ENCODE data around the gene FSTL1. TPM values are rescaled to one million over a fixed set of nuclear protein-coding genes. Genes with fewer than 3 reads are reported as not detected.

FSTL1 gene
- total and polyA plus RNA-seq, 5 experiments from 2014 or later = 0.23 to 0.82 (median 0.51) TPM; not detected in 1

DNA sequence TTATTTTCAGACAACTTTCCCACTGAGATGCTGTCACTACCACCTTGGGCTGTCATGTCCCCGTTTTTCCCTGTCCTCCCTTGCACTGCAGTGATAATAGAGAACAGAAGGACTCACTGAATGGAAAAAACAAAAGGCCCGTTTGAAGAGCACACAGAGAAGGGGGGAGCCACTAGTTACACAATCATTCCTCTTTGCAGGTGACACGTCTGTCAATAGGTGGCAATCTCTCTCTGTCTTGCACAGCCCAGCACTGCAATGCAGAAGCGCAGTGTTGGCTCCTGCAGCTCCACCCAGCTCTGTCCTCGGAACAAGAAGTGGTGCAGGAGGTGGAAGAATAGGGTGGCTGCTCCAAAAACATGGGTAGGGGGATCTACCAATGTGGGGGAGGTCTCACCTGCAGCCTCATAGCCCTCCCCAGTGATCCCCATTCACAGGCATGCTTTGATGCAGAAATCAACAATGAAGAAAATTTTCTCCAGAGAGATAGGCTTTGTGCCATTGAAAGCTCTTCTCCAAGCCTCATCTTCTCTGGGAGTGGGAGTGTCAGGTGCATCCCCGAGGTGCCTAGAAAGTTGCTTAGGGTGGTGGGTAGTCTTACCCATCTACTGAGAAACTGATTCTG lies 31.8 kb downstream of the FSTL1 start:
- ATAC-seq = peak; percentile 52 to 58
- Mint-ChIP-seq H3K27ac (peak overlapping the region in 3 of 10 donors; percentile 0 to 36 (median 33)), H3K4me1 (peaks cover 9 to 18% (median 15%) of the 10 kb centered on the region in 4 donors), H3K27me3 (peaks cover 0 to 8% (median 3%) of the 10 kb centered on the region in 5 donors), H3K36me3 (no peaks in the 10 kb centered on the region), H3K4me3 (peak overlapping the region in 1 of 10 donors; percentile 10), H3K9me3 (no peaks in the 10 kb centered on the region)
- POLR2A ChIA-PET = no interaction called here
- peak in 5 of 10 donors; percentile 8 to 19 (median 12) for DNase-seq

- peaks cover 0 to 8% (median 3%) of the 10 kb centered on the region in 5 donors for H3K27me3 Mint-ChIP-seq
- POLR2A ChIA-PET = interaction anchor here (1.6 kb wide), 1 partner anchor 69 kb away, joined by 8 read pairs; the partner anchor contains the start of gene LRRC58
- H3K4me1 Mint-ChIP-seq = peaks cover 9 to 18% (median 15%) of the 10 kb centered on the region in 4 donors
- no peak overlapping the region for H3K4me3 Mint-ChIP-seq
- no peak for DNase-seq
- H3K9me3 Mint-ChIP-seq = no peaks in the 10 kb centered on the region
- peak overlapping the region in 1 of 10 donors; percentile 36 for H3K27ac Mint-ChIP-seq
- ATAC-seq = no peak
- no peaks in the 10 kb centered on the region for H3K36me3 Mint-ChIP-seq
These were observed 32.3 kb downstream of the FSTL1 start for GRCh38 chr3:120418446-120418845.

DNA sequence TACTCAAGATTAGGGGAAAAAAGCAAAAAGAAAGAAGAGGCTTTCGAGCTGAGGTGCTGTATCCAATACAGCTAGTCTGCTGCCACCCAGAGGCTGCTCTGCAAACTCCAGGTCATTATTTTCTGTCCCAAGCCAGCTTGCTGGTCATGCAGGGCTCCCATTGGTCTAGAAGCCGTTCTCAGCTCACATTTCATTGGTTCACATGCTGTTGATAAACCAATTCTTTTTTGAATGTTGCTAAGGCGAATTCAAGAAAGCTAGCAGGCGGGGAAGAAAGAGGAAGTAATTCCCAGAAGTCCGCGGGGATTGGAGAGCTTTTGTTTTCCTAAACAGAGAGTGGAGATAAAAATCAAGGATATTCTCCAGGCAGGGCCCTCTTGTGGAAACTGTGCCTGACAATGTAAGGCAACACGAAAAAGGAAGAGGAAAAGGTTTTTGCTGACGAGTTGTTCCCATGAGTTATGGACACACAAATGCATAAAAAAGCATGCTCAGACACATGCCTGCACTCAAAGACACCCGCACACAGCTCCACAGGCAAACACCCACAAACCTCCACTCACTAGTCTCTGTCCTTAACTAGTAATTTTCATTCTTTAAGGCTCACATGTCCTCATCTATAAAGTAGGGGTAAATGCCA lies 33.4 kb downstream of the FSTL1 start:
- POLR2A ChIA-PET = interaction anchor here (1.6 kb wide), 1 partner anchor 68 kb away, joined by 8 read pairs; the partner anchor contains the start of gene LRRC58
- Mint-ChIP-seq H3K9me3 (no peaks in the 10 kb centered on the region), H3K36me3 (no peaks in the 10 kb centered on the region), H3K27ac (peak overlapping the region in 8 of 10 donors; percentile 23 to 85 (median 69)), H3K4me1 (peaks cover 9 to 18% (median 15%) of the 10 kb centered on the region in 4 donors), H3K27me3 (peaks cover 0 to 8% (median 3%) of the 10 kb centered on the region in 5 donors), H3K4me3 (peak overlapping the region; percentile 75 to 92 (median 89))
- DNase-seq = peak; percentile 56 to 90 (median 78)
- peak; percentile 98 to 99 for ATAC-seq

GRCh38 chr3:120416868-120417267 lies 33.9 kb downstream of the FSTL1 start:
- Mint-ChIP-seq H3K36me3 (no peaks in the 10 kb centered on the region), H3K27me3 (peaks cover 0 to 8% (median 3%) of the 10 kb centered on the region in 5 donors), H3K9me3 (no peaks in the 10 kb centered on the region), H3K4me3 (peak overlapping the region; percentile 75 to 92 (median 89)), H3K27ac (peak overlapping the region in 7 of 10 donors; percentile 23 to 85 (median 71)), H3K4me1 (peaks cover 9 to 18% (median 15%) of the 10 kb centered on the region in 4 donors)
- POLR2A ChIA-PET = interaction anchor here (1.6 kb wide), 1 partner anchor 68 kb away, joined by 8 read pairs; the partner anchor contains the start of gene LRRC58
- ATAC-seq (peak; percentile 13 to 30), DNase-seq (no peak)

GRCh38 chr3:120415756-120416155 lies 35.0 kb downstream of the FSTL1 start:
- POLR2A ChIA-PET = no interaction called here

DNA sequence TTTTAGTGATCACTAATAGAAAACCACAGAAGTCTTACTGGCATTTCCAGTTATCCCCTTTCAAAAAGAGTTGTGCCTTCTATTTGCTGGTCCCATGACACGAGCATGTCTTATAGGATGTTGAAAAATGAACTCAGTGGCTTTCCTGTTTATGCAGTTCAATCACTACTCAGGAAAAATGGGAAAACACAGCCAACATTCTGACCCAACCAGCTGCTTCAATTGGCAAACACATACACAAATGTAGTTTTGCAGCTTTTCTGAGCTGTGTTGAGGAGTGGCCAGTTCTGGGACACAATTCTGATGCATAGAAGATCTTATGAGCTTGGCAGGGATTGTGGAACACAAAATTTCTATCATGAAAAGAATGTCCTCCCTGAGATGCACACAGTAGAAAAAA lies 40.3 kb downstream of the FSTL1 start:
- POLR2A ChIA-PET = no interaction called here

More at GRCh38 chr3:120415756-120416155, 35.0 kb downstream of the FSTL1 start:
- Mint-ChIP-seq H3K36me3 (no peaks in the 10 kb centered on the region), H3K4me3 (no peak overlapping the region), H3K9me3 (no peaks in the 10 kb centered on the region), H3K27ac (no peak overlapping the region), H3K27me3 (peaks cover 0 to 8% (median 3%) of the 10 kb centered on the region in 5 donors), H3K4me1 (peaks cover 9 to 18% (median 15%) of the 10 kb centered on the region in 4 donors)
- DNase-seq = no peak
- ATAC-seq = no peak

DNA sequence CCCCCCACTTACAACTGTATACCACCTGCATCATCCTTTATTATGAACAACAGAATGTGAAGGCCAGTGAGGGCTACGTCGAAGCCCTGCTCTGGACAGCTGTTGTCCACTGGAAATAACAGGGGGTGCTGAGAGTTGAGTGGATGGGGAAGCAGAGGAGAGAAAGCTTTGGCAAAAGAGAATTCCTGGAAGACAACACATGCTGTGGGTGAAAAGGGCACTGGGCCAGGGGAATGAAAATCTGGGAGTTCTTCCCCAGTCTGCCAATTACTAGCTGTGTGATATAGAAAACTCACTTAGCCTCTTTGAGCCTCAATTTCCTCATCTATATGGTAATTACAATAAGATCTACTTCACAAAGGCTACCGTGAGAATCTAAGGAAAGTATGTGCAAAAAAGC lies 40.7 kb downstream of the FSTL1 start:
- POLR2A ChIA-PET = no interaction called here
- H3K27ac Mint-ChIP-seq = no peak overlapping the region

More for the DNA sequence above, 40.3 kb downstream of the FSTL1 start:
- H3K27ac Mint-ChIP-seq = no peak overlapping the region
- DNase-seq = no peak
- no peak for ATAC-seq
- H3K9me3 Mint-ChIP-seq = no peaks in the 10 kb centered on the region
- H3K4me1 Mint-ChIP-seq = no peaks in the 10 kb centered on the region
- H3K27me3 Mint-ChIP-seq = no peaks in the 10 kb centered on the region
- no peak overlapping the region for H3K4me3 Mint-ChIP-seq
- no peaks in the 10 kb centered on the region for H3K36me3 Mint-ChIP-seq

DNA sequence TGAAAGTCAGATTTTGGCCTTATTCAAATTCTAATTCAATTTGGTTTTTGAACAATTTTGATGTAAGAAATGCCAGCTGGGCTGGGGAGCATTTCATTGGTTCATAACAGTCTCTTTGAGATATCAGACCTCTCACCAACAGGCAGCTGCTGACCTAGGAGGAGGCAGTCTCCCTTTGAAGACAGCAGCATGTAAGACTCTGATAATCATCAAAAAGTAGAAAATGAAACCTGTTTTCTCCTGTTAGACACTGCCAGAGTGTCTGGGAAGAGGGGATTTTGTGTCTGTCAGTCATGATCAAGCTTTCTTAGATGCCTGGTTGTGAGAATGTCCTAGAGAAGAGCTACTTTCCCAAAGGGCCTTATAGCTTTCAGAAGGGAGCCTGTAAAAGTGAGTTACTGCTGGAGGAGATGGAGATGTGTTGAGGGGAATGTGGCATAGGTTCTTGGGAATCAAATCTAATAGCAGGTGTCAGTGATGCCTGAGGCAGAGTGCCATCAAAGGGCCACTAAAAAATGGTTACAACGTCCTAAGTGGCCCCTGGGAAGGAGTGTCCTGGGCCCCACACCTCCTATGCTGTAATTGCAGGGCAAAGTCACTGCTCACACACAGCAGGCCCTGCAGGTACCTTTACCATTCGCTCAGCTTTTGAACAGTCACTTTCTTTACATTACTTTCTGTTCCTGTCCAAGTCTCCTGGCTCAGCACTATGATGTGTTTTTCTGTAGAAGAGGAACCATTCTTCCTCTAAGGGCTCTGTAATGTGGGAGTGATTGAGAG lies 43.1 kb downstream of the FSTL1 start:
- no peak overlapping the region for H3K4me3 Mint-ChIP-seq
- H3K27me3 Mint-ChIP-seq = peaks cover 0 to 3% (median 0%) of the 10 kb centered on the region in 5 donors
- no peaks in the 10 kb centered on the region for H3K9me3 Mint-ChIP-seq
- H3K36me3 Mint-ChIP-seq = no peaks in the 10 kb centered on the region
- POLR2A ChIA-PET = no interaction called here
- DNase-seq (no peak), ATAC-seq (no peak)
- no peak overlapping the region for H3K27ac Mint-ChIP-seq
- no peaks in the 10 kb centered on the region for H3K4me1 Mint-ChIP-seq

More for the DNA sequence above, 40.7 kb downstream of the FSTL1 start:
- no peak for DNase-seq
- Mint-ChIP-seq H3K4me3 (no peak overlapping the region), H3K36me3 (no peaks in the 10 kb centered on the region), H3K27me3 (no peaks in the 10 kb centered on the region), H3K9me3 (no peaks in the 10 kb centered on the region), H3K4me1 (no peaks in the 10 kb centered on the region)
- no peak for ATAC-seq

- POLR2A ChIA-PET = no interaction called here
These were observed 45.9 kb downstream of the FSTL1 start for GRCh38 chr3:120404876-120405275.

DNA sequence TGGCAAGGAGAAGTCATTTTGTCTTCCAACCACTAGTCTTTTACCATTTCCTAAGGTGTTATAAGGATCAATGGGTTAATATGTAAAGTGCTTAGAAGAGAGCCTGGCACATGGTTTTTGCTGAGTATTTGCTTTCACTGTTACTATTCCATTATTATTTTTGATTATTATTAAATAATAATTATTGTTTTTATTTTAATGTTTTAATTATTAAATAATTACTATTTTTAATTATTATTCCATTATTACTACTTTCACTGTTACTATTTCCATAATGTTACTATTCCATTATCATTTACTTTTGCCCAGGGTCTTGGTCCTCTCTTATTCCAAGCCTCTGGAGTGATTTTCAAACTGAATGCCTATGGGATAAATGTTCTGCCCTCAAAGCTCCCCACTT lies 48.5 kb downstream of the FSTL1 start:
- Mint-ChIP-seq H3K27ac (no peak overlapping the region), H3K36me3 (no peaks in the 10 kb centered on the region), H3K4me3 (no peak overlapping the region), H3K27me3 (peaks cover 0 to 5% (median 0%) of the 10 kb centered on the region in 5 donors), H3K4me1 (peaks cover 0 to 7% (median under 1%) of the 10 kb centered on the region in 4 donors), H3K9me3 (no peaks in the 10 kb centered on the region)
- no peak for DNase-seq
- POLR2A ChIA-PET = no interaction called here
- no peak for ATAC-seq

More at GRCh38 chr3:120404876-120405275, 45.9 kb downstream of the FSTL1 start:
- Mint-ChIP-seq H3K4me3 (no peak overlapping the region), H3K27me3 (peaks cover 0 to 5% (median 0%) of the 10 kb centered on the region in 5 donors), H3K9me3 (no peaks in the 10 kb centered on the region), H3K4me1 (no peaks in the 10 kb centered on the region), H3K36me3 (no peaks in the 10 kb centered on the region), H3K27ac (no peak overlapping the region)
- DNase-seq = no peak
- ATAC-seq = no peak

- DNase-seq = no peak
- H3K27ac Mint-ChIP-seq = peak overlapping the region in 1 of 10 donors; percentile 4
- ATAC-seq = no peak
- no peak overlapping the region for H3K4me3 Mint-ChIP-seq
- H3K27me3 Mint-ChIP-seq = peaks cover 0 to 5% (median 0%) of the 10 kb centered on the region in 5 donors
- no peaks in the 10 kb centered on the region for H3K9me3 Mint-ChIP-seq
- H3K36me3 Mint-ChIP-seq = no peaks in the 10 kb centered on the region
- POLR2A ChIA-PET = no interaction called here
- peaks cover 0 to 7% (median under 1%) of the 10 kb centered on the region in 4 donors for H3K4me1 Mint-ChIP-seq
These were observed 51.4 kb downstream of the FSTL1 start for GRCh38 chr3:120399372-120399771.

GRCh38 chr3:120396469-120396868 lies 54.3 kb downstream of the FSTL1 start:
- H3K9me3 Mint-ChIP-seq = no peaks in the 10 kb centered on the region
- DNase-seq = no peak
- no peak overlapping the region for H3K27ac Mint-ChIP-seq
- peaks cover 0 to 1% (median 0%) of the 10 kb centered on the region in 5 donors for H3K27me3 Mint-ChIP-seq
- ATAC-seq = no peak
- H3K36me3 Mint-ChIP-seq = no peaks in the 10 kb centered on the region
- H3K4me3 Mint-ChIP-seq = no peak overlapping the region
- POLR2A ChIA-PET = no interaction called here
- peaks cover 0 to 7% (median under 1%) of the 10 kb centered on the region in 4 donors for H3K4me1 Mint-ChIP-seq
